ENCODE data around the gene DPH3.

Gene DPH3

GRCh38 chr3:16290007-16290826 is 25.5 kb upstream of the DPH3 start:
- peak; percentile 65 for DNase-seq

GRCh38 chr3:16289144-16289889 is 24.6 kb upstream of the DPH3 start:
- DNase-seq = no peak

DNA sequence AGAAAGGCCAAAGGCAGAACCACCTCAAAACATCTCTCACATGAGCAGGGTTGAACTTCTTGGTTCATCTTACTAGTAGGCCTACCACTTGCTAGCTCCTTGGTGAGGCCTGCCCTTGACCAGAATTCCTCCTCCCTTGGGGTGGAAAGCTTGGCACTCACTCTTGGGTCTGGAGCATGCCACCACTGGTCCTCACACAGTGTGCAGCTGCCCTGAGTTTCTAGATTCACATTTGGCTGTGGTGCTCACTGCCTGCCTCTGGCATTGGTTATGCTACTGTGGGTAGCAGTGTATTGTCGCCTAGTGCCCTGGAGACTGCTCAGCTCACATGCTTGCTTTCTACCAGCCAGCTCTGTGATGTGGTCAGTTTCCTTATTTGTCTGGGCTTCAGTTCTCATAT is 23.9 kb upstream of the DPH3 start:
- no peak for DNase-seq

GRCh38 chr3:16286751-16287543 is 22.2 kb upstream of the DPH3 start:
- DNase-seq = no peak

DNA sequence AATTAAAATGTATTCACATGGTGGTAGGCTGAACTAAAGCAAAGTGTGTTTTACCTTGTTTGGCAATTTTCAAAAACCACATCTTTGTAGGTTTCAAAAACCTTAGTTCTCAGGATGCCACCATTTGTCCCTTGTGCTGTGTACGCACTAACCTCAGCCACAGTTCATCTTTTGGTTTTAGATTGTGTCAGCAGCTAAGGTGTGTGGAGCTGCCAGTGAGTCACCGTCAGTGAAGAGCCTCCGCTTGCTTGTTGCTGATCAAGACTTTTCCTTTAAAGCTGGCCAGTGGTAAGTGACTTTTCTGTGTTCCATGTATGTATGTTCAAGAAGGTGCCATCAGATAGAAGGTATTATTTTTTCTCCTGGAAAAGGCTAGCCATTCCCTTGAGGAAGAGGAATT is 21.4 kb upstream of the DPH3 start:
- DNase-seq = peak; percentile 91

DNA sequence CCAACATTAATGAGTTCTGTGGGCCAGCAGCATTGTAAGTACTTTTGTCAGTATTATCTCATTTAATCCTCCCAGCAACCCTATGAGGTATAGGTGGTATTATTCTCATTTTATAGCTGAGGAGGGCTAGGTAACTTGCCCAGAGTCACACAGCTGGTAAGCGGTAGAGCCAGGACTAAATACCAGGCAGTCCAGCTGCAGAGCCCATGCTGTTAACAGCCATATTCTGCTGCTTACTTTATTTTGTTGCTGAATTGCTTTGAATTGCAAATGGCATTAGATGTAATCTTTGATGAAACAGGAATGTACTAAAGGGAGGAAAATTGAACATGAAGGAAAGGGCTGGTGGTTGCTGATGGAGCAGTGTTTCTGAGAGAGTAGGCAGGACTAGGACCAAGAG is 19.9 kb upstream of the DPH3 start:
- no peak for DNase-seq

- DNase-seq = no peak
These were observed 15.9 kb upstream of the DPH3 start for GRCh38 chr3:16280671-16281070.

DNA sequence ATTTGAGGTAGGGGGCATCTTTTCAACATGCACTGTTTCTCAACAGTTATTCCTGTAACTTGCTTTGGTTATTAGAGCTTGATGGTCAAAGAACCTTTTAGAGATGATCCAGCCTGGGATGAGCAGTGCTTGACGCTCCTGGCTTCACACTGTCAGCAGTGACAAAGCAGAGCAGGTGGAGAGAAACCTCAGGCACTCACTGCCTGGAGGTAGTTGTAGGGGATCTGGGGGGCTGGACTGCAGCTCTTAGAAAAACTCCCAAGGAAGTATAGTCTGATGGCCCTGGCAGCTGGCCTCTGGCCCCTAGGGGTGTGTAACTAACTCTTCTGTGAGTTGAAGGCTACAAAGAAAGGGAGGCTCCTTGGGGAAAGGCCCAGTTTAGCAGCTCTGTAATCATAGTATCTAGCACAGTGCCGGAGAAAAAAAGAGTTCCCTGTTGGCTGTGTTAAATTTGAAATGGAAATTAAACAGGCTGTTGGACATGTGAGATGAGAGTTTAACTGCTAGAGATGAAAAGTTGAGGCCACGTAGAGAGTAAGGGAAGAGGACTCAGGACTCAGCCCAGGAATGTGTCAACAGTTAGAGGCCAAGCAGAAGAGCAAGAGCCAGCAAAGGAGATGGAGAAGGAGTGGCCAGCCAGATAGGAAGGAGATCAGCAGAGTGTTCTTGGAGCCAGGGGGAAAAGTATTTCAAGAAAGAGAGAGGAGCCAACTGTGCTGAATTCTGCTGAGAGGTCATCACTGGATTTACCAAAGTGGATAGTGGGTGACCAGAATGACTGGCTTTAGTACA is 14.5 kb upstream of the DPH3 start:
- no peak for DNase-seq

GRCh38 chr3:16277471-16277870 is 12.7 kb upstream of the DPH3 start:
- no peak for DNase-seq

DNA sequence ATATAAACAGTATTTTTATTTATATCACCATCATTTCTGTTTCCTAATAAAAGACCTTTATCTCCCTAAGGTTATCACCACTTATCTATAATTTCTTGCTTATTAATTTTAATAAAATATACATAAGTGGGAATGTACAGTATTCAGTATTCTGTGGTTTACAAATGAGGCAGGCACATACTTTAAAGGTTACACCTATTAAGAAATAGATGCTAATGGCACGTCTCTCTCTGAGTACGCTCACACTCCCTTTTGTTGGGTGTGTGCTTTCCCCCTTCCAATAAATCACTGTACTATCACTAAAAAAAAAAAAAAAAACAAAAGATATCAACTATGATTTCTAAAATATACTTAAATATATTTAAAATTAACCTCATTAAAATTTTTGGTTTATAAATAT is 9.1 kb upstream of the DPH3 start:
- no peak for DNase-seq

- DNase-seq = no peak
These were observed 7.8 kb upstream of the DPH3 start for GRCh38 chr3:16272588-16272987.

GRCh38 chr3:16270855-16271254 is 6.1 kb upstream of the DPH3 start:
- no peak for DNase-seq

- no peak for DNase-seq
These were observed 2.0 kb upstream of the DPH3 start for GRCh38 chr3:16266714-16267113.

GRCh38 chr3:16265455-16265786 is 678 bp upstream of the DPH3 start:
- no peak for DNase-seq

DNA sequence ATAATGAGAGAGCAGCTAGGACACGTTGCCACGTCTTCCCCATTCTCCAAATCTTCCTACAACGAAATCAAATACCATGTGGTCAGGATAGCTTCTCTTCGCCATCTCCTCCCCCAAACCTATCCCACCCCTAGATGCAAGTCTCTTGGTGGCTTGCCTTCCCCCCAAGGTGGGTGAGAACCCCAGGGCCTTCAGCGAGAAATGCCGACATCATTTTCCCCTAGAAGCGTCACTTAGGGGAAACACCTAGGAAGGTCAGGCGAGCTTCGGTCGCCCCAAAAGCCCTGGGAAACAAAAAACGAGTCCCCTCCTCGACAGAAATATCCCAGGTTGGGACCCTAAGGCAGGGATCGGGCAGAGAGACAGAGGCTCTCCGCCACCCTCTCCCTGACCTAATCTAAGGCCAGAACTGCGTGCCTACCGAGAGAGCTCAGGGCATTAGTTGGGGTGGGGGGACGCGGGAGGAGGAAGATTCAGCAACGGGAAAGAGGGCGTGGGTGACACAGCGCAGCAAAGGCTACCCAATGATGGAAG is 502 bp downstream of the DPH3 start:
- DNase-seq = no peak

- DNase-seq = no peak
These were observed 2.6 kb downstream of the DPH3 start for GRCh38 chr3:16262174-16262573.

- DNase-seq = no peak
These were observed 4.7 kb downstream of the DPH3 start for GRCh38 chr3:16260046-16260445.

- no peak for DNase-seq
These were observed 5.9 kb downstream of the DPH3 start for GRCh38 chr3:16258866-16259265.

DNA sequence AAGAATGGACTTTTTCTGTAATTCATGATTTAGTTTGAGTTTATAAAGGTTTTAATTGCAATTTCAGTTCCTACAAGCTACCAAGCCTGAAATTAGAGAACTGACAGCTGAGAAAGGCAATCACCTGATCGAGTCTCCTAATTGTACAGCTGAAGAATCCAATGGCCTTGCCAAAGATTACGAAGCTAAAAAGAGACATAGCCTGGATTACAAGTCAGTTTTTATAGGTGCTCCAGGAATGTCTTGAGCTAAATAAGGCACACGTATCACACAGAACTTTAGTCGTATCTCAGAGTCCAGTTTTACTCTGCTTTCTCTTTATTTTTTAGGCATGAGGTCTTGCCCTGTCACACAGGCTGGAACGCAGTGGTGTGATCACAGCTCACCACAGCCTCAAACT is 6.6 kb downstream of the DPH3 start:
- no peak for DNase-seq

GRCh38 chr3:16257309-16257708 is 7.4 kb downstream of the DPH3 start:
- DNase-seq = peak; percentile 20

DNA sequence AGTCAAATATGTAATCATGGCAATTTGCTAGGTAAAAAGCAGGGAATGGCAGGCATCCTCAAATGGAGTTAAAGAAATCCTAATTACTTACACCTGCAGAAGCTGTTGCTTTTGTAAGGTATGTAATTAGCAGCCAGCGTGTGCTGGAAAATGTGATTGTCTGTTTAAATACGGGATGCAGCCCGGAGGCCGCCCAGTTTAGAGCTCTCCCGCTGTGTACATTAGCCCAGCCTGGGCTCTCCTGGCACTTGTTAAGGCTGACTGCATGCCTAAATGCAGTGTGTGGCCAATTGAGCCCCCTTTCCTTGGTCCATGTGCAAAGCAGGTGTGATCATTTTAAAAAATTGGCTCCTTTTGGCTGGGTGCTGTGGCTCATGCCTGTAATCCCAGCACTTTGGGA is 9.0 kb downstream of the DPH3 start:
- DNase-seq = no peak

DNA sequence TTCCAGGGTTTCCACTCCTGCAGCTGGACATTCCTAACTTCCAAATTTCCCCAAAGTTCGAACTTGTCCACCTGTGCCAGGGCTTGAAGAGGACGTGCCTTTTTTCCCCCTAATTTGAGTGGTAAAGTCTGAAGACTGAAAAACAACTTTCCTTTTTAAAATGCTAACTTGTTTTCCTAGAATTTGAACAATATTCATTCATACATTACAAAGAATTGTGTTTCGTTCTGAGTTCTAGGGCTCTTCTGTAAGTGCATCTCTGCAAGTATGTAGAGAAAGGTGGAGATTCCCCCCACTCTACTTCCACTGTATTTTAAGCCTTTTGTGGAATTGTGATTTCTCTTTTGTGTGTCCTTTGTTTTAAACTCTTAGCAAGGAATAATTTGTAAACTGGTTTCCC is 9.4 kb downstream of the DPH3 start:
- DNase-seq = peak; percentile 41

- DNase-seq = peak; percentile 83
These were observed 9.8 kb downstream of the DPH3 start for GRCh38 chr3:16254916-16255315.
